GM13977 (cell line): Measurements from ENCODE around the gene ZMIZ1.

Experiments
- DNase-seq: peaks from one replicate; pipeline ENCODE4 v3.0.0; 2012; ENCODE audit warnings: low spot score
- in situ Hi-C: fragments of 300-500 bp; cut with MboI; formaldehyde crosslinking; loops from one replicate; pipeline ENCODE4 v1.12.0; 2022; ENCODE audit warnings: low sequenced_read_pairs, low pct_unique_long_range_greater_than_20kb, mixed read lengths, inconsistent platforms; ENCODE audit not compliant: unreplicated experiment
- TF ChIP-seq, protein P1 (sequence below): IDR thresholded peaks from 2 replicates; pipeline ENCODE4 v1.5.1; 2012; ENCODE audit warnings: mild to moderate bottlenecking, control low read depth; ENCODE audit not compliant: insufficient read depth; ENCODE audit errors: extremely low read depth, missing control alignments

ZMIZ1 gene

DNA sequence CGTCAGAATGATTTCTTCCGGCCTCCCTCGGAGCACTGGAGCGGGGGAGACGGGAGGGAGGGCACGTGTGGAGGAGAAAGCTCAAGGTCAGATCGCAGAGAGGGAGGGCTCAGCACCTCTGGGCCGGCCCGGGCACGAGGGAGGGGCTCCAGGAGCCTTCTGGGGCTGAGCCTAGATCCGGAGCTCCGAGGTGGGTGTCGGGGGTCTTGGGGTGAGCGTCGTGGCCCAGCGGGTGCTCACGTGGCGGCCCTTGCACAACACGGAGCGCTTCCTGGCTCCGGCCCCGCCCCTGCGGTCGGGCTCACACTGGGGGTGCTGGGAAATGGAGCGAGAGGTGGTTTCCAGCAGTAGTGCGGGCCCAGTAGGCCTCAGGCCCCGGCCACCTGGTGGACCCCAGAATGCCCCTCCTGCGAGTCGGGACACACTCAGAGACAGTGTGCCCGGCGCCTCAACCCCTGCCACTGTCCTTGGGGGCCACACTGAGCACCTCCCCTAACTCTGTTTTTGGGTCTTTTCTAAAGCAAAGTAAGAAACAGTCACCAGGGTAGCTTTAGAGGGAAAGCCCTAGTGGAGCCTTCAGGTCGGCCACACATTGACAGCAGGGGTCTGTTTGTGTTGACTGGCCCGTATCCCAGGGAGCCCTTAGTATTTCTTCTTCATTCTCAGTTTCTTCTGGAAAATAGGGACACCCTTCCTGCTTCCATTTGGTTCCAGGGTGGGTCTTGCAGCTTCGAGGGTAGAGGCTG lies 279.3 kb downstream of the ZMIZ1 start:
- TF ChIP-seq, protein P1, sequence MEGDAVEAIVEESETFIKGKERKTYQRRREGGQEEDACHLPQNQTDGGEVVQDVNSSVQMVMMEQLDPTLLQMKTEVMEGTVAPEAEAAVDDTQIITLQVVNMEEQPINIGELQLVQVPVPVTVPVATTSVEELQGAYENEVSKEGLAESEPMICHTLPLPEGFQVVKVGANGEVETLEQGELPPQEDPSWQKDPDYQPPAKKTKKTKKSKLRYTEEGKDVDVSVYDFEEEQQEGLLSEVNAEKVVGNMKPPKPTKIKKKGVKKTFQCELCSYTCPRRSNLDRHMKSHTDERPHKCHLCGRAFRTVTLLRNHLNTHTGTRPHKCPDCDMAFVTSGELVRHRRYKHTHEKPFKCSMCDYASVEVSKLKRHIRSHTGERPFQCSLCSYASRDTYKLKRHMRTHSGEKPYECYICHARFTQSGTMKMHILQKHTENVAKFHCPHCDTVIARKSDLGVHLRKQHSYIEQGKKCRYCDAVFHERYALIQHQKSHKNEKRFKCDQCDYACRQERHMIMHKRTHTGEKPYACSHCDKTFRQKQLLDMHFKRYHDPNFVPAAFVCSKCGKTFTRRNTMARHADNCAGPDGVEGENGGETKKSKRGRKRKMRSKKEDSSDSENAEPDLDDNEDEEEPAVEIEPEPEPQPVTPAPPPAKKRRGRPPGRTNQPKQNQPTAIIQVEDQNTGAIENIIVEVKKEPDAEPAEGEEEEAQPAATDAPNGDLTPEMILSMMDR: no peak
- DNase-seq: peak; percentile 82
- in situ Hi-C loops: no loop called here

GRCh38 chr10:79348640-79348988 lies 279.8 kb downstream of the ZMIZ1 start:
- no peak for DNase-seq
- TF ChIP-seq, protein P1: no peak
- in situ Hi-C loops: no loop called here

- no peak for DNase-seq
- TF ChIP-seq, protein P1: no peak
- in situ Hi-C loops: no loop called here
Observed at GRCh38 chr10:79349072-79349491, 280.3 kb downstream of the ZMIZ1 start.

DNA sequence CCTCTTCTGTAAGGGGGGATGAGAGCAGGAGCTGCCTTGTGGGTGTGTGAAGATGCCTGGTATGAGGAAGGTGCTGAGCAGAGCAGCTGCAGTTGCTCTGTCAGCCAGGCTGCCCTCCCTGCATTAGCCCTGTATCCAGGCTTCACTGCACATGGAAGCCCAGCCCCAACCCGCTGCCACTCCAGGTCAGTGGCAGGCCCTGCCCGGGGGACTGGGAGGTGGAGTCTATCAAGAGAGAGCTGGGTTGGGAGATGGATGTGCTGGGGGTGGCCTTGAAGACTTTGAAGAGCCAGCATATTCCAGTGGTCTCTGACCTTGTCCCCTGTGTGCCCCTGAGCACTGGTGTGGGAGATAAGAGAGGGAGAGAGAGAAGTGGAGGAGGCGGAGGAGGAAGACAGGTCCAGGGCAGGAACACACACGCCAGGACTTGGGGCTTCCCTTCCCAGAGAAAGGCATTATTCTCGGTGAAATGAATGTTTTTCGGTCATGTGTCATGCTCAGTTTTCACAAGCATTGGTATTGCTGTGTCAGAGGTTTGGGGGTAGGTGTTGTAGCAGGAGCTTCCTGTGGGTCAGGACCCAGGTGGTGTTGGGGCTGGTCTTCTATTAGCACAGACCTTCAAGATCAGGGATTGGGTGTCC lies 281.1 kb downstream of the ZMIZ1 start:
- TF ChIP-seq, protein P1: no peak
- DNase-seq: no peak
- in situ Hi-C loops: no loop called here

DNA sequence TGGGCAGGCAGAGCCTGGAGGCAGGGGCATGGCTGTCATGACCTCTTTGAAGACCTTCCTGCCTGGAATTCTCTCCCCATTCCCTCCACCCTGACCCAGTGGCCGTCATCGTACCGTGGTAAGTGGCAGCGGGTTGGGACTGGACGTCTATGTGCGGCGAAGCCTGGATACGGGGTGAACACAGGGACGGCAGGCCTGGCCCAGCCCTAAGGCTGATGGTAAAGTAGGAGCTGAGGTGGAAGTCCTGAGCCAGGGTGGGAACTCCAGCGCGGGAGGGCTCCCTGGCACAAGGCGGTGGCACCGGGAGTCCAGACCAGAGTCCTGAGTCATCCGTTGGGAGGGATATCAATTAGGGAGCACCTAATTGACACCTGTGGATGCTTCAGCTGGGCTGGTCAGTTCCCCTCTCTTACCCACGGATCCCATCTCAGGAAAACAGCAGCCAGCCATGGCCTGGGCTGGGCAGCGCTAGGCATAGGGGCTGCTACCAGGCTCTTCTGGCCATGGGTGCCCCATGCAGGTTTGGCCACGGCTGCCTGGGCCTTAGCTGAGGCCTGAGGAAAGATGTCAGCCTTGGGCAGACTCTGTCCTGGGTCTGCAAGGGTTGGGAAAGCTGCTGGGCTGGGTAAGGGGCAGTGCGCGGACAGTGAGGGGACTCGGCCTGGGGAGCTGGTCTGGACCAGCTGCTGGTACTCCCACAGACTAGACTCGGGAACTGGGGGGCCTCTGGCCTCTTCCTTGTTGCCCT lies 281.8 kb downstream of the ZMIZ1 start:
- no peak for DNase-seq
- in situ Hi-C loops: no loop called here
- TF ChIP-seq, protein P1: no peak

- DNase-seq: no peak
- in situ Hi-C loops: no loop called here
- TF ChIP-seq, protein P1: no peak
Observed at GRCh38 chr10:79351332-79351731, 282.6 kb downstream of the ZMIZ1 start.
